Hematopoietic multipotent progenitor cell treated with erythropoietin and hydrocortisone succinate and interleukin-3 and kit ligand, for 8 days (in vitro differentiated cells): Measurements from ENCODE around the gene DDX4.
"Not testable (repeated sequence)": the region's sequence is repeated elsewhere in the genome, so short reads cannot be mapped to it uniquely, and the experiment has no call there.

Source experiments
- DNase-seq: peaks from one replicate; pipeline ENCODE4 v3.0.0-alpha.2; 2015

DDX4 gene

DNA sequence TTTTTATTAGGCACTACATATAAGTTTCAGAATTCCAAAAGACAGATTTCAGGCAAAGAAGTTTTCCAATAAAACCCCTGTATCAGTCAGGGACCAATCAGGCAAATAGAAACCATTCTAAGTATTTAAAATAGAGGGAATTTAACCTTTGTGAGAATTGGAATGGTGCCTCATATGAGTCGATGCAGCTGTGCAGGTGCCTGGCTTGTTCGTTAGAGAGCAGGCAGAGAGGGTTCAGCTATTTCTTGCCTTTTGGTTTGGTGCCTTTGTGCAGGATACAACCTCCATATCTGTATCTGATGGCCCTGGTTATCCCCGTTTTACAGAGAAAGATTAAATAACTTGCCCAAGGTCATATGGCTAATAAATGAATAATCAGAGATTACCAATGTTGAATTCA is 6.0 kb upstream of the DDX4 start:
- no peak for DNase-seq

DNA sequence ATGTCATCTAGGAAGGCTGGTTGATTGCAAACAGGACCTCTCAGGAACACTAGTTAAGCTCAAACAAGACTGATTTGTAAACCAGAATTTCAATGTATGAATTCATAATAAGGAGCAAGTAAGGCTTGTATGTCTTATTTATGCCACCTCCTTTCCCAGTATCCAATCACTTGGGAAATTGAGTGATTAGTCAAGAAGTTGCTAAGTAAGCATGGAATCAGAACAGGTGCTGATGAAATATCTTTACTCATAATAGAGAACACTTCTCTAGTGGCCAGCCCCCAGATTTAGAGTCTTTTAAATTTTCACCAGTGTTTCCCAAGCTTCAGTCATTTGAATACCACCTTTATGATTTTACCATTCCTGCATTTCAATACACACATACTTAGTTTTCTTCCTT is 5.3 kb upstream of the DDX4 start:
- no peak for DNase-seq

DNA sequence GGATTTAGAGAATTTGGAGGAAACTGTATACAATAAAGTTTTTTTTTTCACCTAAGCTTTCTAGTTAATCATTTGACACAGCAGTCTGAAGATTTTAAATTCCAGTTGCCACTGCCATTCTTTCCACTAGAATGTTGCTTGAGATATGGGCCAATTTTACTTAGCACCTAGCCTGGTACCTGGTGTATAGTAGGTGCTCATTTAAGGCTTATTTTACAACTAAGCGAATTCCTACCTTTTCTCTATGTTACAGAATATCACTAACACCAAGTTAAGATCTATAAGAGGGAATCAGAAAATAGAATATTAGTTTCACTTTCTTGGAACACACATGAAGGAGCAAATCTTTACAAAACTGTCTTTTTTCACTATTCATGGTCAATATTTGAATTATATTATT is 3.2 kb upstream of the DDX4 start:
- no peak for DNase-seq

DNA sequence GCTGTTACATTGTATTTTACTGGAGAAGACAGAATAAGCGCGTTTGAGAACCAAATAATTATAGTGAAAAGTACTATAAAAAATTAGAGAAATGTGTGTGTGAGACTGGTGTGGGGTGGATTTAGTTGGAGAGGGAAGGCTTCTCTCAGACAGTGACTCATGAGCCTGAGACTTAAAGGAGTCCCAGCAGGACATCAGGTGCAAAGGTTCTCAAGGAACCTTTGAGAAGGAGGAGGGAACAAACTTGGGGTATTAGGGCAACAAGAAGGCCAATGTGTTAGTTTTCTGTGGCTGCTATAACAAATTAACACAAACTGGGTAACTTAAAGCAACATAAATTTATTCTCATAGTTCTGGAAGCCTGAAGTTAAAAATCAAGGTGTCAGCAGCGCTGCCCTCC is 4.9 kb downstream of the DDX4 start:
- DNase-seq, result no peak

DNA sequence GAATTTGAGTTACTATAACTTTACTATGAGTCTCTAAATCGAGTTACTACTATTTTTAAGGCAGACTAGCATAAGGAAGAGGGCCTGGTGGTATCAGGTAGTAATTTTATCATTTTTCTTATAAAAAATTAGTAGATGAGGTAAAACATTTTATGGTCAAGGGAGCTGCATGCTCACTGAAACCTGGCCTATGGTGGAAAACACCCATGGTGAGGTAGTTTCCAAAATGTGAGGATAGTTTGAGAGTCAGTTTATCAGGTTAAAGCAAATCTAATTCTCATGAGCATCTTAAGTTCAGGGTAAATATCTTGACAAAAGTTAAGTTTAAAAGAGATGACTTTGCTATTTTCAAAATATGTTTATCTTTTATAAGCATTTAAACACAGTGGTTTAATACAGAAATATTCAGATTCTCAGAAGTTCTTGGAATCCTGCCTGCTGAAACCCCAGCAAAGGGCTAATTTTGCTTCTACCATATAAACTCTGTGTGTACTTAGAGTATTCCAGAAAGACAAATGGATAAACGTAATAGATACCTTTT is 10.0 kb downstream of the DDX4 start:
- DNase-seq, result no peak

DNA sequence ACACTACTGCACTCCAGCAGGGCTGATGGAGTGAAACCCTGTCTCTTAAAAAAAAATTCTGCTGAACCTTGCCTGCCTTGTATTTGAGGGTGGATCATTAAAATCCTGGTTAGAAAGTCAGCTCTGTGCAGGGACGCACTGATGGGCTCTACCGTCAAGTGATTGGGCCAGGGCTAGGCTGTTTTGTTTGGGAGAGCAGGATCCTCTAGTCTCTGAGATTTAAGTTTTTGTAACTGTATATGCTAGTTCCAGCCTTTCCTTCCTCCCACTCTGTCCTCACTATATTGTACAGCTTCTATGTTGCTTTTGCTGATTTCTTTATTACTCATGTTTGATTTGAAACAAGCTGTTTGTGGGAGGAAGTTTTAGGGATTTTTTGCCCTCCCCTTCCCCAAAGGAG is 11.5 kb downstream of the DDX4 start:
- DNase-seq, result no peak

DNA sequence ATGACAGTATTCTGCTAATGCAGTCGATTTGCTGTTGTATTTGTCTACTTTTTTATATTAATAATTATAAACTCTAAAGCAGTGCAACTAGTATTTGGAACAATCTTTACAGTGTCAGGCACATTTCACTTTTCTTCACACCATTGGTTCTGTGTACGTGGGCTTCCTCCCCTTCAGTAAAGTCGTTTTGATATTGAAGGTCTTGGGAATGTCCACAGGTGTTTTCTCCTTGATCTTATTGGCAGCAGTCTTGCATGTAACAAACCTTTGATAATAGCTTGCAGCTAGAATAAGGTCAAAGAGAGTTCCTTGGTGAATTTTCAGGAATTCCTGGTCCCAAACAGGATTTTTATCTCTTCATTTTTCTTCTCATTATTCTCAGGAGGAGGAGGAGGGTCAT is 12.2 kb downstream of the DDX4 start:
- no peak for DNase-seq

DNA sequence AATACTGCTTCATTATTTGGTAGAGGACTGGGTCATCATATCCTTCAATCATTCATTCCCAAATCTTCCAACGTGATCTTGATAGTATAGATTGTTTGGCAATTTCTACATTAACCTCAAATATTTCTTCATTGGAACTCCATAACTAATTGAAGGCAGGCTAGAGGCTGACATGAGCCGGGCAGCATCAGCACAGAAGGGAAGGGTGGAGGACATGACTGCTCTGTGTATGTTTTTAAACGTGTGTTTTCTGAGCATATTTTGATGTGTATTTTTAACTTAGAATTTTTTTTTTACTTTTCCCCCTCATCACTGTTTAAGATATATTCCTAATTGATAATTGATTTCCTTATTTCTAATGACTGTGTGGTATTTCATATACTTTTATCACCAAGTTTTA is 12.6 kb downstream of the DDX4 start:
- DNase-seq, result no peak

DNA sequence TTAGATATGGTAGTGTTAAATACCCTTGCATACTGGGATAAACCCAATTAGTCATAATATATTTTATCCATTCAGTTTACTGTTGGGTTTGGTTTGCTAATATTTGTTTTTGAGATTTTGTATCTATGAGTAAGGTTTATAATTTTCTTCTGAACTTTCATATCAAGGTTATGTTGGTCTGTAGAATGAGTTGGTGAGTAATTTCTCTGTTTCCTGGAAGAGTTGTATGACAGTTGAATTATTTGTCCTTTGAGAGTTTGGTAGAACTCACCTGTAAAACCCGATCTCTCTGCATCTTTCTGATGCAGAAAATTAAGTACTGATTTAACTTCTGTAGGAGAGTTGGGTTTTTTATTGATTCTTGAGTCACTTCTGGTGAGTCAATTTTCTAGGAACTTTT is 20.4 kb downstream of the DDX4 start:
- no peak for DNase-seq

DNA sequence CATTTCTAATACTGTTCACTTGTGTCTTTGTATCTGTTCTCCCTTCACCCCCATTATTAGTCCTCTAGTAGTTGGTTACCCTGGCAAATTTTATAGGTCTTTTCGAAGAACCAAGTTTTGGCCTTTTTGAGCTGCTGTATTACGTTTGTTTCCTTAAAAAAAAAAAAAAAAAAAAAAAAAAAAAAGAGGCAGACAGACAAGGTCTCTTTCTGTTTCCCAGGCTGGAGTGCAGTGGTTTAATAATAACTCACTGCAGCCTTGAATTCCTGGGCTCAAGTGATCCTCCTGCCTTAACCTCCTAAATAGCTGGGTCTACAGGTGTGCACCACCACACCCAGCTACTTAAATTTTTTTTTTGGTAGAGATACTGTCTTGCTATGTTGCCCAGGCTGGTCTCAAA is 20.9 kb downstream of the DDX4 start:
- DNase-seq, result no peak

DNA sequence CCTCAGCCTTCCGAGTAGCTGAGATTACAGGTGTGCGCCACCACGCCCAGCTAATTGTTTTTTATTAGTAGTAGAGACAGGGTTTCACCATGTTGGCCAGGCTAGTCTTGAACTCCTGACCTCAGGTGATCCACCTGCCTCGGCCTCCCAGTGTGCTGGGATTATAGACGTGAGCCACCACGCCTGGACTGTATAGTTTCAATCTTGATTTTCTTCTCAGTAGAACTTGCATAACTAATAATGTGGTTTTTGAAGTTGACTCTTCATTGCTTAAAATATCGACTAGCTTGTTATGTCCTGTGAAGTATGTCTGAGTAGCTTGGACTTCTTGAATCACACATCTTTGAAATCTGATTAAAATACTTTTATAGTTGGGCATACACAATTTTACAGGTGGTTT is 23.9 kb downstream of the DDX4 start:
- DNase-seq, result not testable (repeated sequence)

DNA sequence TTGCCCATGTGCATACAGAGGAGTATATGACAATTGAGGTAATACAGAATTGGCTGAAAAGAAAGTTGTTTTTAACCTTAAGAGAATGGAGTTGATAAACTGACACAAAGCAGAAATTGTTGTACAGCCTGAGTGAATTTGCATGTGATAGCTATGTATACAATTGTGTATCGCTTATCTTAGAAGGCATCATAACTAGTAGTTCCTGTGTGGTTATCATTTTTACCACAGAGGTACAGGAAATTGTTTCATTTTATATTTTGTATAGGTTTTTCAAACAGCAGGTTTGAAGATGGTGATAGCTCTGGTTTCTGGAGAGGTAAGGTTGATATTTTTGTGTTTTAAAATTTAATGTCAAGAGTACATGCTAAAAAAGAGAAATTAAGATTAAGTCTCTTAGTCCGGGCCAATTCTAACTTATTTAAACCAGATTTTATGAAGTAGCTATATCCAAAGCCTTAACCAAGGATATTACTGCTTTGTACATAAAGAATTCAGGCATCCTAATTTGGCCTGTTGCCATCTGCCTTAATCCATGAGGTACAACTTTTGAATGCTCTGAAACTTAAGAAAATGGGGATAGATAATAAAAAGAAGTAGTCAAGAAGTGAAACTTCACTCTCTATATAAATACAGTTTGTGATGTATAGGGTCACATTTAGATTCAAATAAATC is 26.0 kb downstream of the DDX4 start:
- DNase-seq, result no peak

DNA sequence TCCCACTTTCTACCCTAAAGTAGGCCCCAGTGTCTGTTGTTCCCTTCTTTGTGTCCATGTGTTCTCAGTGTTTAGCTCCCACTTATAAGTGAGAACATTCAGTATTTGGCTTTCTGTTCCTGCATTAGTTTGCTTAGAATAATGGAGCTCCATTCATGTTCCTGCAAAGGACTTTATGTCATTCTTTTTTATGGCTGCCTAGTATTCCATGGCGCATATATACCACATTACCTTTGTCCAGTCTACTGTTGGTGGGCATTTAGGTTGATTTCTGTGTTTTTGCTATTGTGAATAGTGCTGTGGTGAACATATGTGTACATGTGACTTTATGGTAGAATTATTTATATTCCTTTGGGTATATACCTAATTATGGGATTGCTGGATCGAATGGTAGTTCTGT is 30.4 kb downstream of the DDX4 start:
- no peak for DNase-seq

DNA sequence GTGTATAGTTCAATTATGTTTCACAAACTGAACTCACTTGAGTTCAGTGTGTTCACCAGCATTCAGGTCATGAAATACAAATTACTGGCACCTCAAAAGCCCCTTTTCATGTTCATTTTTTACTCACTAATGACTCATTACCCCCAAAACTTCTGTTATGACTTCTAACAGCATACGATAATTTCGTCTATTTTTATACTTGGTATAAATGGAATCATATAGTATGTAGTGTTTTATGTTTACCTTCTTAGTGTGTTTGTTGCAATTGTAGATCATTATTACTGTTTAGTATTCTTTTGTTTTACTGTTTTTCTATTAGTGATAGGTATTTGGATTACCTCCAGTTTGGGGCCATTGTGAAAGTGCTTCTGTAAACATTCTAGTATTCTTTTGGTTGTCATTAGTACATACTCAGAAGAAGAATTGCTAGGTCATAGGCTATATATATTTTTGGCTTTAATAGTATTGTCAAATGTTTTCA is 33.4 kb downstream of the DDX4 start:
- no peak for DNase-seq

DNA sequence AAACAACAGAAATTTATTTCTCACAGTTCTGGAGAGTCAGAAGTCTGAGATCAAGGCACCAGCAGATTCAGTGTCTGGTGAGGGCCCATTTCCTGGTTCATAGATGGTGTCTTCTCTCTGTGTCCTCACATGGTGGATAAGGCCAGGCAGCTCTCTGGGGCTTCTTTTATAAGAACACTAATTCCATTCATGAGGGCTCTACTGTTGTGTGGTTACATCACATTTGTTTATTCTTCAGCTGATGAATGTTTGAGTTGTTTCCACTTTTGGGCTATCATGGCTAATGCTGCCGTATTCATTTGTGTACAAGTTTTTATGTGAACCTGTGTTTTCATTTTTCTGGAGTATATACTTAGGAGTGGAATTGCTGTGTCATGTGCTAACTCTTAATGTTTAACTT is 35.2 kb downstream of the DDX4 start:
- no peak for DNase-seq

DNA sequence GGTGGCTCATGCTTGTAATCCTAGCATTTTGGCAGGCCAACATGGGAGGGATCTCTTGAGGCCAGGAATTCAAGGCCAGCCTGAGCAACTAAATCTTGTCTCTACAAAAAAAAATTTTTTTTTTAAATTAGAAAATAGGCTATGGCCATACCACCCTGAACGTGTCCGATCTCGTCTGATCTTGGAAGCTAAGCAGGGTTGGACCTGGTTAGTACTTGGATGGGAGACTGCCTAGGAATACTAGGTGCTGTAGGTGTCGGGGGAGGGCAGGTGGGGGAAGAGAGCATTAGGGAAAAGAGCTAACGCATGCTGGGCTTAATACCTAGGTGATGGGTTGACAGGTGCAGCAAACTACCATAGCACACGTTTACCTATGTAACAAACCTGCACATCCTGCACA is 39.5 kb downstream of the DDX4 start:
- DNase-seq, result no peak

DNA sequence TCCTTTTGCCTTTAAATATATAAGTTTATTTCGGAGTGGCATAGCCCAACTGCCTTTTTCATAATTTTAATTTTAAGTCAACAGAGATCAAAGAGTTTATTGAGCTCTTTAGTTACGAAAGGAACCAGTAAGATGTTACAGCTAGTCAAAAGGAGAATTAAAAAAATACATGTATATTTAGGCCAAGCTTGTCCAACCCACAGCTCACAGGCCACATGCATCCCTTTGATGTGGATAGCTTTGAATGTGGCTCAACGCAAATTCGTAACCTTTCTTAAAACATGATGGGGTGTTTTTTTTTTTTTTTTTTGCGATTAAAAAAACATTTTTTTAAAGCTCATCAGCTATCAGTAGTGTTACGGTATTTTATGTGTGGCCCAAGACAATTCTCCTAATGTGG is 63.1 kb downstream of the DDX4 start:
- no peak for DNase-seq

DNA sequence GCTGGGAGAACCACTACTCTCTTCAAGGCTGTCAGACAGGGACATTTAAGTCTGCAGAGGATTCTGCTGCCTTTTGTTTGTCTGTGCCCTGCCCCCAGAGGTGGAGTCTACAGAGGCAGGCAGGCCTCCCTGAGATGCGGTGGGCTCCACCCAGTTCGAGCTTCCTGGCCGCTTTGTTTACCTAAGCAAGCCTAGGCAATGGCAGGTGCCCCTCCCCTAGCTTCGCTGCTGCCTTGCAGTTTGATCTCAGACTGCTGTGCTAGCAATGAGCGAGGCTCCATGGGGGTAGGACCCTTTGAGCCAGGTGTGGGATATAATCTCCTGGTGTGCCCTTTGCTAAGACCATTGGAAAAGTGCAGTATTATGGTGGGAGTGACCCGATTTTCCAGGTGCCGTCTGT is 71.0 kb downstream of the DDX4 start:
- DNase-seq, result not testable (repeated sequence)

DNA sequence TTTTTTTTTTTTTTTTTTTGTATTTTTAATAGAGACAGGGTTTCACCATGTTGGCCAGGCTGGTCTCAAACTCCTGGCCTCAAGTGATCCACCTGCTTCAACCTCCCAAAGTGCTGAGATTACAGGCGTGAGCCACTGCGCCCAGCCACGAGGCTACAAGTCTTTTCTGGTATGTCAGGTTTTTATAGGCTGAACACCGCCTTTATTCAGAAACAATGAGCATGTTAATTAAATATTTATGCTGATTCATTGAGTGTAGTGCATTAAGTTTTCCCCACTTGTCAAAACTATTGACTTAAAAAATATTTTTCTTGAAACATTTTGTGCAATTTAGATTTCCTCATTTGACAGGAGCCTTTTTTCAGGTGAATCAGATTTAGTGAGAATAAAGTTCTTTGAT is 78.1 kb downstream of the DDX4 start:
- not testable (repeated sequence) for DNase-seq

DNA sequence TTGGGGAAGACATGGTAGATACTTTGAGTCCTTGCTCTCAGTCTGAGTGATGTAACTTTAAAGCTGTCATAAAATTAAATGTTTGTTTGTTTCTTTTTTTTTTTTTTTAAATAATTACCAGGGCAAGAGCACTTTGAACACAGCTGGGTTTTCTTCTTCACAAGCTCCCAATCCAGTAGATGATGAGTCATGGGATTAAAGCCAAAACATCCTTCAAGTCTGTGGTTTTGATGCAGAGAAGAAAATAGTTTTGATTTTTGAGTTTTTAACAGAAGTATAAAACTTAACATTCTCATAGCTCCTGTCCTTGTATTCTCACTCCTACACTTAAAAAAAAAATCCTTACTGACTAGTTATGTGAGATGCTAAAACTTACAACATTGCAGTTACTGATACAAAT is 78.5 kb downstream of the DDX4 start:
- DNase-seq, result no peak

DNA sequence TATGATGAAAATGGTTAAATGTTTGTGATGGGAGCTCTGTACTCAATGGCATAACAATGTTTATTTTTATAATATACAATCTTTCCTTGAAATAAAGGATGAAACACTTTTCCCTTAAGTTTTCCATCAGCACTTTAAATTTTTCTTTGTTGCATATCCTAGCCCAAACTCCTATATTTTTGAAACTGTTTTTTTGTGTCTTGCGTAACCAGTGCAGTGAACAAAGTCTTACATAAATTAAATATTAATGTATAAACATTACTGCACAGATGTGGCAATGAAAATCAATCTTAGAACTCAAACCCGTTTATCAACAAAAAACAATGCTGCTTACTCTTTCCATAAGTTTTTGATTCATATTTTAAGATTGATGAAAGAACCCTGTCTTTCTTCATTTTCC is 79.2 kb downstream of the DDX4 start:
- no peak for DNase-seq

DNA sequence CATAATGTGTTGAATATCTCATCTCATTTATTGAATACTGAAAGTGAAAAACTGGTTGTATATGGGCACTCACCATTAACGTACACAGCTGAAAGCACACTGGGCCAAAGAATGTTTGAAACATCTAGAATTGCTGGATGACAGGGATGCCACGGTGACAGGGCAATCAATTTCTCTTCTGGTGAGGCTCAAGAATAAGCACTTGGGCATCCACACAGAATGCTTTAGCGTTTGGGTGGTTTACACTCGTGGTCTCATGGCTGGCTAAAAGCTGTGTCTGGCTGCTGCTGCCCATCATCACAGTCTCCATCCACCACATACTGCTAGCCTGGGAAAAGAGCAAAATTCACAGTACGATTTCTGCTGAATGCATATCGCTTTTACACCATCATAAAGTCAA is 82.6 kb downstream of the DDX4 start:
- no peak for DNase-seq

DNA sequence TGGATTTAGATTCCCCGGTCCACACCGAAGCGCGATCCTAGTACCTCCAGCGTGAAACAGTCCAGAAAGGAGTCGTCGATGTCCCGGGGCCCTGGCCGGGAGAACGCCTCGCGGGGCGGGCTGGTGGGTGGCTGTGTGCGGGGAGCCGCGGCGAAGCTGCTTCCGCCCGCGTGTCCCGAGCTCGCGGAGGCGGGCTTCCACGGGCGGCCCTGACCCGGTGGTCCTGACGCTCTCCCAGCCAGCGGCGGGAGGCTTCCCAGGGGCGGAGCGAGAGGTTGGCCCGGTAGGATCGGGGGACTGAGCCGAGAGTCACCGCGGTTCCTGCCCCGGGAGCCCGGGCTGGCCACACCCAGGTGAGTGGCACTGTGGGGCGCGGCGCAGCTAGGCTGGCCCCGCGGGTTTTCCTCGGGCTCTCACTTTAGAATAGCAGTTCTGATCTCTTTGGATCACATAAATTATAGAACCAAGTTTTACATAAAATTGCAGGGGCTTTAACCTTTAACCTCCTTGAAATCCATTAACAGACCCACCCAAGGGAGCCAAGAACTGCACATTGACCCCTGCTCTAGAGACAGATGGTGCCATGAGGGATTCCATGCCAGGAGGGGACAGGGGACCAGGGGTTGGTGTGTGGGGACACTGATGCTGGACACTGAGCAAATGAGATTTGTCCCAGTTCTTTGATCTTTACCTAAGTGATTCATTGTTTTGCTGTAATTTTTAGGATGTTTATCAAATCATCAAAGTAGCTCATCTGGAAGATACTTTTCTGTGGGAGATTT is 84.1 kb downstream of the DDX4 start:
- no peak for DNase-seq

DNA sequence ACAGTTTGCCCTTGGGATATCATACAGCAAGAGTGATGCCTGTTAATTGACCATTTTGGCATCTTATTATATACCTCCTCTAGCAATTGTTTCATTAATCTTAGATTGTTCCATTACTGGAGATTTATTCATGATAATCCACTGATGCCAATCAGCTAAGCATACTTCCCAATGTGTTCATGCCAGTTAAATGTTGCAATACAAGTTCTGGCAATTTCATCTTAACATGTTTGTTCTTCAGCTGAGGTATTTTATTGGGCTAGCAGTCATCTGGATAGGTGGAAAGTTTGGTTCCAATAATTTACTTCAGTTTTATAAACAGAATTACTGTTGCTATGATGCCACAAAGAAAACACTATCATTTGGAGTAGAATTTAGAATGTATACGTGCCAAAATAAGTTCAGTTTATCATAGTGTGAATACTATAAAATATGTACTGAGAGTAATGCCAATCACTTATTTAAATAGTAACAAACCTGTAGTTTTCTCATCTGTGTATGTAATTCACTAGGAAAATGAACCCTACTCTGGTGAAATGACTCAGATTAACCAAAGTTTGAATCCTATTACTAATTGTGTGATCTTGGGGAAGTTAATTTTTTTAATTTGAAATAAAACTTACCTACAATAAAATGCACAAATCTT is 85.4 kb downstream of the DDX4 start:
- DNase-seq, result no peak
